H9 (cell line): ENCODE data around the gene YKT6. TPM values are rescaled to one million over a fixed set of nuclear protein-coding genes. Genes with fewer than 3 reads are reported as not detected.

Source experiments
- DNase-seq: peaks from one replicate; pipeline ENCODE4 v3.0.0-alpha.2; 2017
- H2AFZ ChIP-seq: one replicate; pipeline ENCODE4 v1.6.1; 2013; ENCODE audit warnings: mild to moderate bottlenecking, low read length, control low read depth, moderate library complexity
- H2AK5ac ChIP-seq: 2 replicates; pipeline ENCODE4 v1.6.1; 2013; ENCODE audit warnings: low read length, control low read depth, mixed read lengths; ENCODE audit not compliant: insufficient read length
- H2BK120ac ChIP-seq: one replicate; pipeline ENCODE4 v1.6.1; 2013; ENCODE audit warnings: low read depth, mild to moderate bottlenecking, low read length, control low read depth, inconsistent platforms; ENCODE audit not compliant: poor library complexity, severe bottlenecking
- H2BK12ac ChIP-seq: 2 replicates; pipeline ENCODE4 v1.6.1; 2013; ENCODE audit warnings: low read length, control low read depth, mixed read lengths, low read depth; ENCODE audit not compliant: insufficient read length
- H2BK15ac ChIP-seq: 2 replicates; pipeline ENCODE4 v1.6.1; 2013; ENCODE audit warnings: low read depth, low read length, control low read depth
- H2BK20ac ChIP-seq: one replicate; pipeline ENCODE4 v1.6.1; 2013; ENCODE audit warnings: low read depth, mild to moderate bottlenecking, low read length, control low read depth, inconsistent platforms; ENCODE audit not compliant: poor library complexity, severe bottlenecking
- H2BK5ac ChIP-seq: 2 replicates; pipeline ENCODE4 v1.6.1; 2013; ENCODE audit warnings: low read length, control low read depth, mixed read lengths; ENCODE audit not compliant: insufficient read length
- H3K14ac ChIP-seq: 2 replicates; pipeline ENCODE4 v1.6.1; 2013; ENCODE audit warnings: low read length, control low read depth; ENCODE audit not compliant: insufficient read depth
- H3K18ac ChIP-seq: 2 replicates; pipeline ENCODE4 v1.6.1; 2013; ENCODE audit warnings: low read depth, mild to moderate bottlenecking, mixed read lengths, low read length, control low read depth; ENCODE audit not compliant: insufficient read length
- H3K23ac ChIP-seq: 2 replicates; pipeline ENCODE4 v1.6.1; 2013; ENCODE audit warnings: low read length, control low read depth, mixed read lengths, low read depth; ENCODE audit not compliant: insufficient read length
- H3K23me2 ChIP-seq: 2 replicates; pipeline ENCODE4 v1.6.1; 2013; ENCODE audit warnings: low read depth, mild to moderate bottlenecking, mixed read lengths, low read length, control low read depth; ENCODE audit not compliant: insufficient read length, poor library complexity, severe bottlenecking
- H3K27ac ChIP-seq: 2 replicates; pipeline ENCODE4 v1.5.1; 2013; ENCODE audit warnings: low read length, control low read depth, mixed read lengths, low read depth; ENCODE audit not compliant: insufficient read length
- H3K27me3 ChIP-seq: 2 replicates; pipeline ENCODE4 v1.6.1; 2013; ENCODE audit warnings: low read length, control low read depth, inconsistent platforms; ENCODE audit not compliant: insufficient read depth
- H3K4ac ChIP-seq: 2 replicates; pipeline ENCODE4 v1.6.1; 2013; ENCODE audit warnings: low read depth, mild to moderate bottlenecking, control low read depth, inconsistent platforms, low read length, moderate library complexity
- H3K4me1 ChIP-seq: 2 replicates; pipeline ENCODE4 v1.6.1; 2013; ENCODE audit warnings: low read length, control low read depth, inconsistent platforms; ENCODE audit not compliant: insufficient read depth
- H3K4me2 ChIP-seq: 2 replicates; pipeline ENCODE4 v1.6.1; 2013; ENCODE audit warnings: low read length, control low read depth, mixed read lengths; ENCODE audit not compliant: insufficient read length, insufficient read depth
- H3K56ac ChIP-seq: 2 replicates; pipeline ENCODE4 v1.6.1; 2013; ENCODE audit warnings: low read depth, mild to moderate bottlenecking, mixed read lengths, low read length, control low read depth; ENCODE audit not compliant: insufficient read length
- H3K79me1 ChIP-seq: 2 replicates; pipeline ENCODE4 v1.6.1; 2013; ENCODE audit warnings: low read depth, mild to moderate bottlenecking, moderate library complexity, low read length, control low read depth, inconsistent platforms; ENCODE audit not compliant: insufficient read depth, poor library complexity, severe bottlenecking
- H3K79me2 ChIP-seq: 2 replicates; pipeline ENCODE4 v1.6.1; 2013; ENCODE audit warnings: low read length, control low read depth, inconsistent platforms; ENCODE audit not compliant: insufficient read depth
- H3K9ac ChIP-seq: 2 replicates; pipeline ENCODE4 v1.6.1; 2013; ENCODE audit warnings: low read length, control low read depth, mixed read lengths; ENCODE audit not compliant: insufficient read length; ENCODE audit errors: extremely low read depth
- H3K9me3 ChIP-seq: one replicate; pipeline ENCODE4 v1.6.1; 2013; ENCODE audit warnings: low read depth, low read length, inconsistent platforms; ENCODE audit not compliant: control insufficient read depth
- H3T11ph ChIP-seq: one replicate; pipeline ENCODE4 v1.6.1; 2013; ENCODE audit warnings: mild to moderate bottlenecking, low read length, control low read depth, inconsistent platforms
- H4K20me1 ChIP-seq: one replicate; pipeline ENCODE4 v1.6.1; 2013; ENCODE audit not compliant: control insufficient read depth, insufficient read length, insufficient read depth
- H4K5ac ChIP-seq: 2 replicates; pipeline ENCODE4 v1.6.1; 2013; ENCODE audit warnings: low read depth, mild to moderate bottlenecking, mixed read lengths, low read length, control low read depth; ENCODE audit not compliant: insufficient read length
- H4K8ac ChIP-seq: replicated peaks from 2 replicates; pipeline ENCODE4 v1.6.1; 2013; ENCODE audit warnings: low read length, control low read depth, mixed read lengths, low read depth; ENCODE audit not compliant: insufficient read length
- H4K91ac ChIP-seq: 2 replicates; pipeline ENCODE4 v1.6.1; 2013; ENCODE audit warnings: low read depth, mild to moderate bottlenecking, moderate library complexity, mixed read lengths, low read length, control low read depth; ENCODE audit not compliant: insufficient read length
- H3K27ac Mint-ChIP-seq, 3 experiments: 2 replicates in 2 of 3; 3 replicates in 1 of 3; pipeline ENCODE4 v1.8.0; 2020 to 2021; ENCODE audit warnings: mixed read lengths in 3 of 3, mild to moderate bottlenecking in 1 of 3, moderate library complexity in 1 of 3
- H3K27me3 Mint-ChIP-seq: 2 replicates; pipeline ENCODE4 v1.8.0; 2021; ENCODE audit warnings: low read depth, mild to moderate bottlenecking, moderate library complexity, mixed read lengths
- H3K36me3 Mint-ChIP-seq, 3 experiments: 2 replicates in 2 of 3; 3 replicates in 1 of 3; pipeline ENCODE4 v1.8.0; 2020 to 2021; ENCODE audit warnings: low read depth in 3 of 3, mixed read lengths in 3 of 3; ENCODE audit not compliant: insufficient read depth in 1 of 3
- H3K4me1 Mint-ChIP-seq, 2 experiments: 2 replicates each; pipeline ENCODE4 v1.8.0; 2020; ENCODE audit warnings: mixed read lengths in 2 of 2
- H3K4me3 Mint-ChIP-seq, 2 experiments: 2 replicates in 1 of 2; 3 replicates in 1 of 2; pipeline ENCODE4 v1.8.0; 2020 to 2021; ENCODE audit warnings: mild to moderate bottlenecking in 2 of 2, mixed read lengths in 2 of 2, moderate library complexity in 1 of 2
- H3K9me3 Mint-ChIP-seq, 2 experiments: 2 replicates in 1 of 2; 3 replicates in 1 of 2; pipeline ENCODE4 v1.8.0; 2020; ENCODE audit warnings: mild to moderate bottlenecking in 2 of 2, mixed read lengths in 2 of 2, moderate library complexity in 1 of 2
- WGBS: extraction: QIAGEN DNeasy Blood & Tissue Kit; methylation state at CpG from one replicate; pipeline ENCODE4 v1.1.7; 2013; ENCODE audit warnings: missing lambda C conversion rate, low lambda C conversion rate, mixed read lengths; ENCODE audit not compliant: insufficient read length; ENCODE audit errors: extremely low coverage; 5-methylcytosine and 5-hydroxymethylcytosine counted together
- total RNA-seq: library from RNA; stranded (reverse); gene quantifications from 2 replicates; pipeline ENCODE4 v1.2.1, GENCODE V29; 2021
- TF ChIP-seq, protein P1 (sequence below): fragments of 200-600 bp; sonication (generic); conservative IDR thresholded peaks from 3 replicates; pipeline ENCODE4 v1.8.0; 2021; ENCODE audit warnings: antibody characterized with exemption, mild to moderate bottlenecking

Gene YKT6
- total RNA-seq, 1 experiment from 2014 or later, result 104 TPM

DNA sequence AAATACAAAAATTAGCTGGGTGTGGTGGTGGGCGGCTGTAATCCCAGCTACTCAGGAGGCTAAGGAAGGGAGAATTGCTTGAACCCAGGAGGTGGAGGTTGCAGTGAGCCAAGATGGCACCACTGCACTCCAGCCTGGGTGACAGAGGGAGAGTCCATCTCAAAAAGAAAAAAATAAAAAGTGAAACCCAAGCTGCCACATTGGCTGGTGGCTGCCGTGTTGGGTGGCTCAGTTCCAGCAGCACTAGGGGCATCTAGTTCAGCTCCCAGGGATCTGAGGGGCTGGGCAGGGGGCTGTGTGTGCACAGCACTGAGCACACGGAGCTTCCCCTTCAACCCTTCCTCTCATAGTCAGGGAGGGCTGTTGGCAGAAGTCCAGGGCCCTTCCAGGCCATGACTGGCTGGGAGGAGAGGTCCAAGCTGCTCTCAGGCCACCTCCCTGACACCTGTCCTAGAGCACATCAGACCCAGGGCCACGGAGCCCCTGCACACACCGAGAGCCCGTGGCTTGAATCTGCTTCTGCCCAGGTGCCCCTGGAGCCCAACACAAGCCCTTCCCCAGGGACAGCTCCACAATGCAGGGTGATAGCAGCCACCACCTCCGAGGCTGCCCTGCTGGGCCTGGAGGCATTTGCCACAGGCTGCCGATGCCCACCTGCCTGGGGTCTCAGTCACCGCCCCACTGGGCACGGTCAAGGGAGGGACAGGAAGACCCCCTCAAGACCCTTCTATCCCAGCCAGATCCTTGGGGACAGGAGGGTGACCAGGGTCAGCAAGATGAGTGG is 47.3 kb downstream of the YKT6 start:
- Histone ChIP-seq H3K18ac (no peak overlapping the region), H3K23me2 (no peaks in the 10 kb centered on the region), H3K27ac (no peak overlapping the region), H2BK120ac (no peak overlapping the region), H4K8ac (no peak overlapping the region), H4K20me1 (no peaks in the 10 kb centered on the region), H2AFZ (no peak overlapping the region), H4K91ac (no peak overlapping the region), H3K9ac (no peak overlapping the region), H3T11ph (no peak overlapping the region), H3K27me3 (no peaks in the 10 kb centered on the region), H4K5ac (no peak overlapping the region), H3K79me2 (no peaks in the 10 kb centered on the region), H3K9me3 (no peaks in the 10 kb centered on the region), H3K14ac (no peak overlapping the region), H3K4me1 (no peaks in the 10 kb centered on the region), H3K23ac (no peak overlapping the region), H2BK5ac (no peak overlapping the region), H2BK15ac (no peak overlapping the region), H3K4ac (no peak overlapping the region), H3K56ac (no peak overlapping the region), H2BK20ac (no peak overlapping the region), H2BK12ac (no peak overlapping the region), H2AK5ac (no peak overlapping the region), H3K4me2 (no peak overlapping the region), H3K79me1 (no peaks in the 10 kb centered on the region)
- Mint-ChIP-seq H3K27me3 (peaks cover 1% of the 10 kb centered on the region), H3K4me3 (no peak overlapping the region), H3K9me3 (no peaks in the 10 kb centered on the region; a peak in 1 of 5 replicates), H3K4me1 (no peaks in the 10 kb centered on the region), H3K36me3 (no peaks in the 10 kb centered on the region), H3K27ac (no peak overlapping the region)
- no peak for DNase-seq
- TF ChIP-seq, protein P1, sequence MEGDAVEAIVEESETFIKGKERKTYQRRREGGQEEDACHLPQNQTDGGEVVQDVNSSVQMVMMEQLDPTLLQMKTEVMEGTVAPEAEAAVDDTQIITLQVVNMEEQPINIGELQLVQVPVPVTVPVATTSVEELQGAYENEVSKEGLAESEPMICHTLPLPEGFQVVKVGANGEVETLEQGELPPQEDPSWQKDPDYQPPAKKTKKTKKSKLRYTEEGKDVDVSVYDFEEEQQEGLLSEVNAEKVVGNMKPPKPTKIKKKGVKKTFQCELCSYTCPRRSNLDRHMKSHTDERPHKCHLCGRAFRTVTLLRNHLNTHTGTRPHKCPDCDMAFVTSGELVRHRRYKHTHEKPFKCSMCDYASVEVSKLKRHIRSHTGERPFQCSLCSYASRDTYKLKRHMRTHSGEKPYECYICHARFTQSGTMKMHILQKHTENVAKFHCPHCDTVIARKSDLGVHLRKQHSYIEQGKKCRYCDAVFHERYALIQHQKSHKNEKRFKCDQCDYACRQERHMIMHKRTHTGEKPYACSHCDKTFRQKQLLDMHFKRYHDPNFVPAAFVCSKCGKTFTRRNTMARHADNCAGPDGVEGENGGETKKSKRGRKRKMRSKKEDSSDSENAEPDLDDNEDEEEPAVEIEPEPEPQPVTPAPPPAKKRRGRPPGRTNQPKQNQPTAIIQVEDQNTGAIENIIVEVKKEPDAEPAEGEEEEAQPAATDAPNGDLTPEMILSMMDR, result no peak
- WGBS, result no CpG with 5 or more reads among the region's 10 CpGs
